SK-N-SH treated with all-trans-retinoic acid at 6 μM for 48 hours (cell line): ENCODE data around the gene NDUFB1.

Source experiments
- ESRRG ChIP-seq: fragments of 250-450 bp; sonication (Bioruptor Pico); IDR thresholded peaks from 2 replicates; pipeline ENCODE4 v1.6.1; 2021; ENCODE audit warnings: mild to moderate bottlenecking
- RARB ChIP-seq: fragments of 250-450 bp; sonication (Bioruptor Pico); IDR thresholded peaks from 2 replicates; pipeline ENCODE4 v1.8.0; 2021; ENCODE audit warnings: mild to moderate bottlenecking, moderate library complexity
- SNAI2 ChIP-seq: fragments of 250-450 bp; sonication (Bioruptor Pico); IDR thresholded peaks from 2 replicates; pipeline ENCODE4 v1.5.0; 2020; ENCODE audit warnings: mild to moderate bottlenecking, moderate library complexity
- TOX ChIP-seq: fragments of 250-450 bp; sonication (Bioruptor Pico); IDR thresholded peaks from 2 replicates; pipeline ENCODE4 v1.8.0; 2021; ENCODE audit warnings: mild to moderate bottlenecking, moderate library complexity, borderline replicate concordance
- ZC3H10 ChIP-seq: fragments of 250-450 bp; sonication (Bioruptor Pico); IDR thresholded peaks from 2 replicates; pipeline ENCODE4 v1.5.1; 2021; ENCODE audit warnings: mild to moderate bottlenecking, moderate library complexity
- ZFP3 ChIP-seq: fragments of 250-450 bp; sonication (Bioruptor Pico); IDR thresholded peaks from 2 replicates; pipeline ENCODE4 v1.5.0; 2020; ENCODE audit warnings: mild to moderate bottlenecking, moderate library complexity

- TF ChIP-seq RARB (CRISPR knock-in tag) (no peak), TOX (CRISPR knock-in tag) (no peak), SNAI2 (CRISPR knock-in tag) (no peak), ESRRG (CRISPR knock-in tag) (no peak), ZC3H10 (CRISPR knock-in tag) (no peak), ZFP3 (CRISPR knock-in tag) (no peak)
Measured at GRCh38 chr14:92143309-92143708, 21.8 kb upstream of the NDUFB1 start.
